GM18499 (cell line): ENCODE measurements around the gene PLPPR5.
"Not testable (repeated sequence)": the region's sequence is repeated elsewhere in the genome, so short reads cannot be mapped to it uniquely, and the experiment has no call there.

Experiments
- ATAC-seq: cut with Tn5 transposase; IDR thresholded peaks from one replicate; pipeline ENCODE4 v1.9.1; 2021; ENCODE audit warnings: moderate number of reproducible peaks; ENCODE audit not compliant: insufficient read depth, unreplicated experiment

Gene PLPPR5

GRCh38 chr1:99004861-99005442, at the start of gene PLPPR5:
PLPPR5 (minus strand) TSS chr1:99004861; CDS start chr1:99004671, 190 bp downstream.
- no peak for ATAC-seq

- ATAC-seq = no peak
These were observed 47.1 kb upstream of the PLPPR5 start for GRCh38 chr1:99051611-99052283.

GRCh38 chr1:99049745-99050144, 45.1 kb upstream of the PLPPR5 start:
- ATAC-seq = no peak

- not testable (repeated sequence) for ATAC-seq
These were observed 32.1 kb upstream of the PLPPR5 start for GRCh38 chr1:99036746-99037145.

- no peak for ATAC-seq
These were observed 13.7 kb upstream of the PLPPR5 start for GRCh38 chr1:99018313-99018712.

GRCh38 chr1:99017655-99018054, 13.0 kb upstream of the PLPPR5 start:
- no peak for ATAC-seq

GRCh38 chr1:99010679-99011078, 6.0 kb upstream of the PLPPR5 start:
- no peak for ATAC-seq

GRCh38 chr1:99007366-99007765, 2.7 kb upstream of the PLPPR5 start:
- ATAC-seq = no peak

GRCh38 chr1:99005537-99005942, 879 bp upstream of the PLPPR5 start:
- ATAC-seq = no peak

- no peak for ATAC-seq
These were observed 304 bp downstream of the PLPPR5 start for GRCh38 chr1:99004254-99004860.

- ATAC-seq = no peak
These were observed 944 bp downstream of the PLPPR5 start for GRCh38 chr1:99003581-99004253.

GRCh38 chr1:98992844-98993243, 11.8 kb downstream of the PLPPR5 start:
- ATAC-seq = no peak

GRCh38 chr1:98991127-98992012, 13.3 kb downstream of the PLPPR5 start:
- peak; percentile 70 for ATAC-seq

GRCh38 chr1:98989556-98989907, 15.1 kb downstream of the PLPPR5 start:
- no peak for ATAC-seq

GRCh38 chr1:98988904-98989555, 15.6 kb downstream of the PLPPR5 start:
- no peak for ATAC-seq

- ATAC-seq = no peak
These were observed 19.0 kb downstream of the PLPPR5 start for GRCh38 chr1:98985687-98986086.

- no peak for ATAC-seq
These were observed 22.6 kb downstream of the PLPPR5 start for GRCh38 chr1:98981917-98982513.

- no peak for ATAC-seq
These were observed 25.2 kb downstream of the PLPPR5 start for GRCh38 chr1:98979463-98979862.

GRCh38 chr1:98975810-98976209, 28.9 kb downstream of the PLPPR5 start:
- no peak for ATAC-seq
